Liver (tissue), 9 donors: ENCODE measurements around the gene MRPL58. TPM values are rescaled to one million over a fixed set of nuclear protein-coding genes. Genes with fewer than 3 reads are reported as not detected.

Experiments used
- DNase-seq: peaks from one replicate; pipeline ENCODE4 v3.0.0-alpha.2; 2017; ENCODE audit warnings: low spot score
- H3K27ac ChIP-seq, 2 donors: one replicate each; pipeline ENCODE4 v1.7.0; 2013; ENCODE audit warnings: inconsistent platforms in 2 of 2, low read length in 2 of 2, control low read depth in 1 of 2, low read depth in 1 of 2, mild to moderate bottlenecking in 1 of 2
- H3K27me3 ChIP-seq, 4 donors: one replicate each; pipeline versions ENCODE4 v1.6.1 to v1.7.0; 2013; ENCODE audit warnings: low read length in 3 of 4, inconsistent platforms in 1 of 4, mild to moderate bottlenecking in 1 of 4, moderate library complexity in 1 of 4; ENCODE audit not compliant: control insufficient read depth in 4 of 4, insufficient read depth in 4 of 4
- H3K36me3 ChIP-seq, 4 donors: one replicate each; pipeline versions ENCODE4 v1.6.1 to v1.7.0; 2013; ENCODE audit warnings: low read length in 3 of 4, mild to moderate bottlenecking in 3 of 4, low read depth in 1 of 4, moderate library complexity in 1 of 4; ENCODE audit not compliant: control insufficient read depth in 4 of 4, insufficient read depth in 3 of 4
- H3K4me1 ChIP-seq, 4 donors: one replicate each; pipeline versions ENCODE4 v1.6.1 to v1.7.0; 2013; ENCODE audit warnings: low read length in 3 of 4, mild to moderate bottlenecking in 3 of 4, moderate library complexity in 1 of 4; ENCODE audit not compliant: control insufficient read depth in 4 of 4, insufficient read depth in 4 of 4
- H3K4me3 ChIP-seq, 3 donors: one replicate each; pipeline versions ENCODE4 v1.6.1 to v1.7.0; 2013; ENCODE audit warnings: low read length in 3 of 3, control low read depth in 1 of 3, low read depth in 1 of 3, mild to moderate bottlenecking in 1 of 3
- H3K9ac ChIP-seq, 2 donors: one replicate each; pipeline ENCODE4 v1.7.0; 2013; ENCODE audit warnings: low read length in 2 of 2, mild to moderate bottlenecking in 2 of 2, moderate library complexity in 2 of 2, control low read depth in 1 of 2, low read depth in 1 of 2
- H3K9me3 ChIP-seq, 4 donors: one replicate each; pipeline versions ENCODE4 v1.6.1 to v1.7.0; 2013; ENCODE audit warnings: low read length in 3 of 4; ENCODE audit not compliant: control insufficient read depth in 4 of 4
- CTCF ChIP-seq: fragments of 150-350 bp; IDR thresholded peaks from 2 replicates; pipeline ENCODE4 v1.5.1; 2017; ENCODE audit warnings: improper control_type of control experiment, low read depth, low read length; ENCODE audit not compliant: missing input control
- EGR1 ChIP-seq, 2 donors: IDR thresholded peaks; 2 replicates each; pipeline ENCODE4 v1.6.1; 2016 to 2018; ENCODE audit warnings: antibody characterized with exemption in 2 of 2, low read depth in 2 of 2
- FOXA2 ChIP-seq: IDR thresholded peaks from 2 replicates; pipeline ENCODE4 v1.6.1; 2016; ENCODE audit warnings: antibody characterized with exemption
- GABPA ChIP-seq, 2 donors: IDR thresholded peaks in 1 of 2; conservative IDR thresholded peaks in 1 of 2; 2 replicates each; pipeline ENCODE4 v1.6.1; 2016; ENCODE audit warnings: antibody characterized with exemption in 2 of 2, mild to moderate bottlenecking in 1 of 2, moderate library complexity in 1 of 2
- HNF4G ChIP-seq: IDR thresholded peaks from 2 replicates; pipeline ENCODE4 v1.6.1; 2016; ENCODE audit warnings: antibody characterized with exemption
- JUND ChIP-seq, 2 donors: IDR thresholded peaks; 2 replicates each; pipeline ENCODE4 v1.6.1; 2016; ENCODE audit warnings: antibody characterized with exemption in 2 of 2
- MAX ChIP-seq: IDR thresholded peaks from 2 replicates; pipeline ENCODE4 v1.6.1; 2016; ENCODE audit warnings: antibody characterized with exemption
- RAD21 ChIP-seq, 2 donors: IDR thresholded peaks; 2 replicates each; pipeline ENCODE4 v1.6.1; 2016; ENCODE audit warnings: antibody characterized with exemption in 2 of 2, mild to moderate bottlenecking in 2 of 2
- RXRA ChIP-seq, 2 donors: IDR thresholded peaks; 2 replicates each; pipeline ENCODE4 v1.6.1; 2017 to 2018; ENCODE audit warnings: antibody characterized with exemption in 2 of 2, mild to moderate bottlenecking in 1 of 2
- SP1 ChIP-seq: IDR thresholded peaks from 2 replicates; pipeline ENCODE4 v1.6.1; 2018; ENCODE audit warnings: antibody characterized with exemption, mild to moderate bottlenecking
- YY1 ChIP-seq: IDR thresholded peaks from 2 replicates; pipeline ENCODE4 v1.6.1; 2016; ENCODE audit warnings: antibody characterized with exemption, mild to moderate bottlenecking
- WGBS: extraction: QIAGEN DNeasy Blood & Tissue Kit; methylation state at CpG from one replicate; pipeline ENCODE4 v1.1.7; 2013; 5-methylcytosine and 5-hydroxymethylcytosine counted together
- polyA plus RNA-seq, 2 donors: library from polyadenylated mRNA; stranded (reverse) in 1 of 2; unstranded in 1 of 2; fragments of 200-250 nt in 1 of 2; fragments of >200 nt in 1 of 2; fragmentation: Nextera tagmentation in 1 of 2; extraction: Ambion mirVana in 1 of 2; gene quantifications; one replicate each; pipeline versions ENCODE4 v1.2.1 to v1.2.3, GENCODE V29; 2013 to 2015
- total RNA-seq, 2 donors: library from RNA; depleted of rRNA; stranded (reverse); fragments of >200 nt; gene quantifications; one replicate each; pipeline ENCODE4 v1.2.3, GENCODE V29; 2014
- TF ChIP-seq, protein P1 (sequence below): IDR thresholded peaks from 2 replicates; pipeline ENCODE4 v1.6.1; 2016; ENCODE audit warnings: antibody characterized with exemption
- donor health status: healthy.
- donor health status: healthy.
- donor health status: healthy.
- donor health status: healthy.
- donor health status: healthy.

The MRPL58 gene
- total and polyA plus RNA-seq, 4 donors, result 20.5 to 47.0 (median 33.4) TPM

DNA sequence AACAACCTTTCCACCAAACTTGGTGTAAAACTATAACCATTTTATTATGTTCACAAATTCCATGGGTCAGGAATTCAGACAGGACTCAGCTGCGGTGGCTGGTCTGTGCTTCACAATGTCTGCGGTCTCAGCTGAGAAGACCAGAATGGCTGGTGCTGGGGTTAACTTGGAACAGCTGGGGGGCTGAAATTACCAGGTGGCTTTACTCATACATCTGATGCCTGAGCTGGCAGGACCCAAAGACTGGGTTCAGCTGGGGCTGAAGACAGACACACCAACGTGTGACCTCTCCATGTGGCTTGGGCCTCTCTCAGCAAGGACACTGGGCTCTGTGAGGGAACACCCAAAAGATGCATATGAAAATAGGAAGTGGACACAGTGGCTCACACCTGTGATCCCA, 34.2 kb upstream of the MRPL58 start:
- WGBS, result 79% methylated on average over 3 of the region's 3 CpGs
- TF ChIP-seq MAX (no peak), RAD21 (IDR thresholded peaks at IDR 0.05) (no peak), RXRA (IDR thresholded peaks at IDR 0.05) (no peak), FOXA2 (no peak)
- TF ChIP-seq, protein P1, sequence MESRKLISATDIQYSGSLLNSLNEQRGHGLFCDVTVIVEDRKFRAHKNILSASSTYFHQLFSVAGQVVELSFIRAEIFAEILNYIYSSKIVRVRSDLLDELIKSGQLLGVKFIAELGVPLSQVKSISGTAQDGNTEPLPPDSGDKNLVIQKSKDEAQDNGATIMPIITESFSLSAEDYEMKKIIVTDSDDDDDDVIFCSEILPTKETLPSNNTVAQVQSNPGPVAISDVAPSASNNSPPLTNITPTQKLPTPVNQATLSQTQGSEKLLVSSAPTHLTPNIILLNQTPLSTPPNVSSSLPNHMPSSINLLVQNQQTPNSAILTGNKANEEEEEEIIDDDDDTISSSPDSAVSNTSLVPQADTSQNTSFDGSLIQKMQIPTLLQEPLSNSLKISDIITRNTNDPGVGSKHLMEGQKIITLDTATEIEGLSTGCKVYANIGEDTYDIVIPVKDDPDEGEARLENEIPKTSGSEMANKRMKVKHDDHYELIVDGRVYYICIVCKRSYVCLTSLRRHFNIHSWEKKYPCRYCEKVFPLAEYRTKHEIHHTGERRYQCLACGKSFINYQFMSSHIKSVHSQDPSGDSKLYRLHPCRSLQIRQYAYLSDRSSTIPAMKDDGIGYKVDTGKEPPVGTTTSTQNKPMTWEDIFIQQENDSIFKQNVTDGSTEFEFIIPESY, result no peak
- no peak for DNase-seq
- Histone ChIP-seq H3K9ac (no peak overlapping the region), H3K9me3 (no peaks in the 10 kb centered on the region), H3K4me3 (no peak overlapping the region), H3K4me1 (peaks cover 4 to 13% (median 6%) of the 10 kb centered on the region in 4 donors), H3K27me3 (peaks cover 0 to 3% (median under 1%) of the 10 kb centered on the region in 4 donors), H3K27ac (no peak overlapping the region), H3K36me3 (no peaks in the 10 kb centered on the region)

DNA sequence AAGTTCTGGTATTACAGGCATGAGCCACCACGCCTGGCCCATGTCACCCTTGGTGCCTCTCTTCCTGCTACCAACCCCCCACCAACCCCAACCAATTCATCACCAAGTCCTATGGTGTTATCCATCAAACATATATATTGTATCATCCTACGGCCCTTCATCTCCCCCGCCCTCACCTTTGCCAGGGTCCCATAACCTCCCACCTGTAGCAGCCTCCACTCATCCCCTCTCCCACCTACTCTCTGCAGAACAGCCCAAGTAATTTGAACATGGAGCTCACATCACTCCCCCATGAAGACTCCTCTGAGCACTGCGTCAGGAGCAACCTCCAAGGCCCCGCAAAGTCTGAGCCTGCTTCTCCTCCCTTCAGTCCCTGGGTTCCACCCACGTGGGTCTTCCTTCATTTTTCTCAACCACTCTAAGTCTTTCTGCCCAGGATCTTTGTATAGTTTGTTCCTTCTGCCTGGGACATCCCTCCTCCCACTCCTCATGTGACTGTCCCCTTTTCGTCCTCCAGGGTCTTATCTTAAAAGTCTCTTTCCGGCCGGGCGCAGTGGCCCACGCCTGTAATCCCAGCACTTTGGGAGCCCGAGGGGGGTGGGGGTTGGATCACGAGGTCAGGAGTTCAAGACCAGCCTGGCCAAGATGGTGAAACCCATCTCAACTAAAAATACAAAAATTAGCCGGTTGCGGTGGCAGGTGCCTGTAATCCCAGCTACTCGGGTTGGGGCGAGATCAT, 32.9 kb upstream of the MRPL58 start:
- Histone ChIP-seq H3K9ac (no peak overlapping the region), H3K36me3 (no peaks in the 10 kb centered on the region), H3K4me1 (peaks cover 4 to 12% (median 6%) of the 10 kb centered on the region in 4 donors), H3K27me3 (peaks cover 0 to 3% (median under 1%) of the 10 kb centered on the region in 4 donors), H3K4me3 (no peak overlapping the region), H3K27ac (no peak overlapping the region), H3K9me3 (no peaks in the 10 kb centered on the region)
- TF ChIP-seq FOXA2 (no peak), HNF4G (no peak), SP1 (no peak), GABPA (IDR thresholded peaks at IDR 0.05 in 1 of 2, conservative IDR thresholded peaks at IDR 0.05 in 1 of 2) (no peak), JUND (IDR thresholded peaks at IDR 0.05) (no peak), RXRA (IDR thresholded peaks at IDR 0.05) (no peak), MAX (no peak), EGR1 (IDR thresholded peaks at IDR 0.05; ENCODE audit: low read depth in 2 of 2) (no peak), CTCF (no peak), YY1 (no peak)
- TF ChIP-seq, protein P1, result no peak
- no peak for DNase-seq
- WGBS, result 63% methylated on average over 17 of the region's 17 CpGs
